Measurements from ENCODE around the gene STPG2.

Gene STPG2

DNA sequence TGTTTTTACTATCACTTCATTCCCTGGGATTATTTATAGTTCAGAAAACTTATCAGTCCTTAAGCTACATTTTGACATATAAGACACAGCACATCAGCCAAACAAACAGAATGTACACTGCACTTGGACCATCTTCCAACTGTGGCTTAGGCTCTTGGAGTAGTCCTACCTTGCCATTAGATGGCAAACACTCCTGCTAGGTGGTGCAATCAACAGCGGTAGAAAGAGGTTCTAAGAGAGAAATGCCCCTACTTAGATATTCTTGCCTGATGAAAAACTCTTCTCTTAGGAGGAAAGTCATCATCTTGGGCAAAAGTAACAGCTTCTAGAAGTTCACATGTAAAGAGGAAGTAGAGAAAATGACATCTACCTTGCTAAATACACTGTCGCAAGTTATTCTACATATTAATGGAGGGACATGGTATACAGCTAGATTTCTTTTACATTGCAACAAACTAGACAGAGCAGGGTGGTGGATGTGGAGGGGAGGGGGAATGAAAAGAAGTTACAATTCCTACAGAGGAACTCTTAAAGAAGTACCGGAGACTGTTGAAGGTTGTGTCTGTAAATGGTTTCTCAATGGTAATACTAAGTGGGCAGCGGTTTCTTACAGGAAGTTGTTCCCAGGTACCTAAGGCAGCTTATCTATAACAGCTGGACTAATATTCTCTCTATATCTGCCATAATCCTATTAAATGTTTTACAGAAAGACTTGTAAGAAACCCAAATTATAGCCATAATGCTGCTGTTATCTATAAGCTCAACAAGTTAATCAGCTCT is 8.1 kb upstream of the STPG2 start:
- Histone ChIP-seq H3K79me2 (ENCODE audit: low read length) (no peaks in the 10 kb centered on the region), H3K4me2 (ENCODE audit: low read depth, low read length) (no peak overlapping the region), H3F3A (ENCODE audit: insufficient read depth, low read length) (peaks cover 9% of the 10 kb centered on the region), H3K27me3 (replicated peaks; ENCODE audit: insufficient read depth, low read length) (no peaks in the 10 kb centered on the region), H3K9ac (ENCODE audit: low read length) (no peak overlapping the region), H3K27ac (ENCODE audit: low read length) (no peak overlapping the region), H3K4me3 (ENCODE audit: low read length) (no peak overlapping the region), H4K20me1 (ENCODE audit: insufficient read depth, low read length) (no peaks in the 10 kb centered on the region), H3K4me1 (ENCODE audit: low read length) (peaks cover 28% of the 10 kb centered on the region), H3K9me3 (replicated peaks; ENCODE audit: insufficient read depth, low read length) (no peaks in the 10 kb centered on the region), H2AFZ (ENCODE audit: low read length) (no peak overlapping the region), H3K36me3 (replicated peaks; ENCODE audit: insufficient read depth, low read length) (no peaks in the 10 kb centered on the region), H3K9me2 (replicated peaks; ENCODE audit: insufficient read depth, low read length) (no peaks in the 10 kb centered on the region)
- no peak for DNase-seq
- TF ChIP-seq EZH2phosphoT487 (IDR thresholded peaks at IDR 0.05; ENCODE audit: low read length) (no peak), CTCF (IDR thresholded peaks at IDR 0.05; ENCODE audit: low read length) (no peak), EZH2 (optimal IDR thresholded peaks at IDR 0.05; ENCODE audit: low read depth, low read length) (no peak)

- no peak overlapping the region for H3K9ac ChIP-seq (ENCODE audit: low read length)
These were observed 7.0 kb upstream of the STPG2 start for GRCh38 chr4:98150092-98150761.

DNA sequence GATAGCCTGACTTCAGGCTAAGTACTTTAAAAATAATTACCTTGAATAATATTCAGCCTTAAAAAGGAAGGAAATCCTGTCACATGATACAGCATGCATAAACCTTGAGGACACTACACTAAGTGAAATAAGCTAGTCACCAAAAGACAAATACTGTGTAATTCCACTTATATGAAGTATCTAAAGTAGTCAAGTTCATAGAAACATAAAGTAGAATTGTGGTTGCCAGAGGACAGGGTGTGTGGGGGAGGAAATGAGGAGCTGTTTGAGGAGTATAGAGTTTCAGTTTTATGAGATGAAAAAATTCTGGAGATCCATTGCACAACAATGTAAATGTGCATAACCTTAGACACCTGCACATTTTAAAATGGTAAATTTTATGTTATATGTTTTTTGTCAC is 5.6 kb upstream of the STPG2 start:
- Histone ChIP-seq H3K9me3 (replicated peaks; ENCODE audit: insufficient read depth, low read length) (no peaks in the 10 kb centered on the region), H3K79me2 (ENCODE audit: low read length) (no peaks in the 10 kb centered on the region), H3K27ac (ENCODE audit: low read length) (peak overlapping the region; percentile 6; the same call in 1 of the 2 replicates), H3K4me2 (ENCODE audit: low read depth, low read length) (peak overlapping the region; percentile 64), H3K4me3 (ENCODE audit: low read length) (peak overlapping the region; percentile 29; the same call in 1 of the 2 replicates), H3F3A (ENCODE audit: insufficient read depth, low read length) (peaks cover 9% of the 10 kb centered on the region; the same call in 1 of the 2 replicates), H3K27me3 (replicated peaks; ENCODE audit: insufficient read depth, low read length) (no peaks in the 10 kb centered on the region), H3K9me2 (replicated peaks; ENCODE audit: insufficient read depth, low read length) (no peaks in the 10 kb centered on the region), H2AFZ (ENCODE audit: low read length) (peak overlapping the region; percentile 39), H3K9ac (ENCODE audit: low read length) (peak overlapping the region; percentile 14; the same call in 1 of the 2 replicates), H3K4me1 (ENCODE audit: low read length) (peaks cover 19% of the 10 kb centered on the region), H4K20me1 (ENCODE audit: insufficient read depth, low read length) (no peaks in the 10 kb centered on the region), H3K36me3 (replicated peaks; ENCODE audit: insufficient read depth, low read length) (no peaks in the 10 kb centered on the region)
- no peak for DNase-seq
- TF ChIP-seq CTCF (IDR thresholded peaks at IDR 0.05; ENCODE audit: low read length) (no peak), EZH2phosphoT487 (IDR thresholded peaks at IDR 0.05; ENCODE audit: low read length) (no peak), EZH2 (optimal IDR thresholded peaks at IDR 0.05; ENCODE audit: low read depth, low read length) (no peak)

More at GRCh38 chr4:98150092-98150761, 7.0 kb upstream of the STPG2 start:
- TF ChIP-seq CTCF (IDR thresholded peaks at IDR 0.05; ENCODE audit: low read length) (peak; percentile 22; the same call in 1 of the 2 replicates), EZH2phosphoT487 (IDR thresholded peaks at IDR 0.05; ENCODE audit: low read length) (no peak), EZH2 (optimal IDR thresholded peaks at IDR 0.05; ENCODE audit: low read depth, low read length) (no peak)
- Histone ChIP-seq H2AFZ (ENCODE audit: low read length) (no peak overlapping the region), H3K79me2 (ENCODE audit: low read length) (no peaks in the 10 kb centered on the region), H3F3A (ENCODE audit: insufficient read depth, low read length) (peaks cover 9% of the 10 kb centered on the region), H3K9me2 (replicated peaks; ENCODE audit: insufficient read depth, low read length) (no peaks in the 10 kb centered on the region), H4K20me1 (ENCODE audit: insufficient read depth, low read length) (no peaks in the 10 kb centered on the region), H3K27me3 (replicated peaks; ENCODE audit: insufficient read depth, low read length) (no peaks in the 10 kb centered on the region), H3K4me2 (ENCODE audit: low read depth, low read length) (no peak overlapping the region), H3K27ac (ENCODE audit: low read length) (no peak overlapping the region), H3K36me3 (replicated peaks; ENCODE audit: insufficient read depth, low read length) (no peaks in the 10 kb centered on the region), H3K4me1 (ENCODE audit: low read length) (peaks cover 18% of the 10 kb centered on the region), H3K4me3 (ENCODE audit: low read length) (no peak overlapping the region), H3K9me3 (replicated peaks; ENCODE audit: insufficient read depth, low read length) (no peaks in the 10 kb centered on the region)
- no peak for DNase-seq
